SKM-1 treated with dmso at 0.1 percent for 144 hours (cell line): ENCODE results near the gene DPF3.

ENCODE experiments used
- DNase-seq: peaks from one replicate; lab custom pipeline; 2025; ENCODE audit not compliant: unreplicated experiment; lab: John Stamatoyannopoulos, UW

Gene DPF3

GRCh38 chr14:72839753-72840607, 53.9 kb downstream of the DPF3 start:
- DNase-seq, result no peak

GRCh38 chr14:72839351-72839750, 54.5 kb downstream of the DPF3 start:
- DNase-seq, result no peak

- no peak for DNase-seq
Measured at GRCh38 chr14:72836085-72836484, 57.8 kb downstream of the DPF3 start.

GRCh38 chr14:72833174-72833573, 60.7 kb downstream of the DPF3 start:
- DNase-seq, result no peak

- no peak for DNase-seq
Measured at GRCh38 chr14:72830786-72831594, 62.9 kb downstream of the DPF3 start.

- no peak for DNase-seq
Measured at GRCh38 chr14:72830356-72830755, 63.5 kb downstream of the DPF3 start.

GRCh38 chr14:72828604-72829003, 65.3 kb downstream of the DPF3 start:
- DNase-seq, result no peak

GRCh38 chr14:72826039-72826438, 67.9 kb downstream of the DPF3 start:
- DNase-seq, result no peak

- no peak for DNase-seq
Measured at GRCh38 chr14:72825486-72825885, 68.4 kb downstream of the DPF3 start.

GRCh38 chr14:72824051-72824450, 69.8 kb downstream of the DPF3 start:
- DNase-seq, result no peak

- no peak for DNase-seq
Measured at GRCh38 chr14:72822946-72823611, 70.8 kb downstream of the DPF3 start.

- DNase-seq, result no peak
Measured at GRCh38 chr14:72818998-72819397, 74.9 kb downstream of the DPF3 start.

GRCh38 chr14:72816287-72816686, 77.6 kb downstream of the DPF3 start:
- no peak for DNase-seq

- no peak for DNase-seq
Measured at GRCh38 chr14:72815430-72815829, 78.5 kb downstream of the DPF3 start.

- DNase-seq, result no peak
Measured at GRCh38 chr14:72812292-72812851, 81.5 kb downstream of the DPF3 start.

- no peak for DNase-seq
Measured at GRCh38 chr14:72810201-72810600, 83.7 kb downstream of the DPF3 start.

- no peak for DNase-seq
Measured at GRCh38 chr14:72809063-72809462, 84.8 kb downstream of the DPF3 start.

GRCh38 chr14:72808564-72808963, 85.3 kb downstream of the DPF3 start:
- no peak for DNase-seq

- no peak for DNase-seq
Measured at GRCh38 chr14:72802588-72802946, 91.3 kb downstream of the DPF3 start.

- no peak for DNase-seq
Measured at GRCh38 chr14:72801836-72802587, 91.9 kb downstream of the DPF3 start.

GRCh38 chr14:72801381-72801812, 92.5 kb downstream of the DPF3 start:
- DNase-seq, result no peak
